Measurements from ENCODE around the gene EVC2. TPM values are rescaled to one million over a fixed set of nuclear protein-coding genes. Genes with fewer than 3 reads are reported as not detected.

EVC2 gene
- total and polyA plus RNA-seq, 10 of the 15 experiments (the other 5 are each of a cell fraction or from before 2014, with no cell fraction given): 0.34 to 10.4 (median 5.6) TPM

DNA sequence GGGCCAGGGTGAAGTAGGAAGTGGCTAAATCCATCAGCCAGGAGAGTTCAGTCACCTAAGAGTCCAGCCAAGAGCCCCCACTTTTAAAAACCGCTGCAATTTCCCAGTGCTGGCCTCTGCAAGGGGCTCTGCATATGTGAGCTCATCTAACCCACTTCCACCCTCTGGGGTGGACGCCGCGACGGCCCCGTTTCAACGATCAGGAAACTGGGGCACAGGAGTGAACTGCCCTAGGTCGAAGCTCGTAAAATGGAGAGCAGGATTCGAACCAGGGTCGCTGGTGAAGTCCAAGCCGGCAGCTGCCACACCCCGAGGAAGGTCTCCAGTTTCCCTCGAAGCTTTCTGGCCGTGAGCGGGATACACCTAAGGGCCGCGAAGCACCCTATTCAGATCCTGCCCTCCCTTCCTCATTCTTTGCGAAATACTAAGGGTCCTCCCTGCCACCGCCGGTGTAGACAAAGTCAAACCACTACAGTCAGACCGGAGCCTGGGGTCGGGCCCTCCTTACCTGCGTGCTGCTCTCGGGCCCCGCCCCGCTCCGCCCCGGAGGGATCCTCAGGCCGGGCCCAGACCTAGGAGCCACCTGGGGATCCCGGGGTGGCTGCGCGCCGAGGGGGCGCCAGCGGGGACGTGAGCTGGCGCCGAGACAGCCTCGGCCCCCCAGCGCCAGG is 446 bp downstream of the EVC2 start (continued):
- TF ChIP-seq EED (IDR thresholded peaks at IDR 0.05; ENCODE audit: low read depth) (0 out of 2 replicates have a peak, but pooled peaks have one; percentile 13), SP1 (IDR thresholded peaks at IDR 0.05; ENCODE audit: low read depth, low read length) (no peak), NFIC (IDR thresholded peaks at IDR 0.05; ENCODE audit: low read depth, low read length) (no peak), IKZF1 (conservative IDR thresholded peaks at IDR 0.05) (peak; percentile 47), GATAD2B (conservative IDR thresholded peaks at IDR 0.05; ENCODE audit: low read depth) (no peak)

DNA sequence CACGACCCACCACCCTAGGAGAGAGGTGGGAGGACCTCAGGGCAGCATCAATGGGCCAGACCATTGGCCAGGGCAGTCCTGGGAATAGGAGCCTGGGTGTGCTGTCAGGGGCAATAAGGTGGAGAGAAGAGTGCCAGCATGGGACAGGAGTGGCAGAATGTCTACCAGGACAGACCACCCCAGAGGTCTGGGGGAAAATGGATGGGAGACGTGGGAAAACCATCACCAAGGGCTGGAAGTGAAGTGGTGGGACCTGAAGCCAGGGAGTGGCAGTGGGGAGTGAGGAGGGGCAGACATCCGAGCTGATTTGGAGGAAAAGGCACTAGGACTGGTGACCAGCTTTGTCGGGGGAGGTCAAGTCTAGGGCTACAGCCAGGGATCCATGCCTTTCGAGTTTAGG is 993 bp downstream of the EVC2 start:
- no peaks in the 10 kb centered on the region; the same call in 2 of the 3 replicates for H3K9me3 ChIP-seq (replicated peaks; ENCODE audit: control insufficient read depth, insufficient read depth, low read length)
- no TSS peak for BruUV-seq (replicated peaks)
- no peak overlapping the region for H3K27ac ChIP-seq (ENCODE audit: control insufficient read depth, insufficient read depth)
- POLR2A ChIA-PET: no interaction called here
- intact Hi-C loops (cut with micrococcal nuclease; ENCODE audit: unreplicated experiment): no loop called here
- peak overlapping the region; percentile 61; the same call in 1 of the 2 replicates for H3K9ac ChIP-seq (ENCODE audit: control insufficient read depth, insufficient read depth, low read length)
- CTCF ChIA-PET: no interaction called here
- no peaks in the 10 kb centered on the region for H3K36me3 ChIP-seq (ENCODE audit: control insufficient read depth in 2 of 2, insufficient read depth in 2 of 2, low read length in 1 of 2)
- H3K4me2 ChIP-seq (ENCODE audit: control insufficient read depth, insufficient read depth): peak overlapping the region; percentile 40
- peaks cover 10% of the 10 kb centered on the region for H3K79me2 ChIP-seq (ENCODE audit: control insufficient read depth, insufficient read depth, low read length)
- FAIRE-seq (no peak), ATAC-seq (no peak), DNase-seq (ENCODE audit: low read depth, low spot score) (no peak)
- H3K4me3 ChIP-seq: peak overlapping the region; percentile 64; the same call in 1 of the 2 replicates
- H3K4me1 ChIP-seq (ENCODE audit: control insufficient read depth, insufficient read depth, low read length): peaks cover 11% of the 10 kb centered on the region
- TF ChIP-seq HDAC2 (IDR thresholded peaks at IDR 0.05) (no peak), NFIC (IDR thresholded peaks at IDR 0.05; ENCODE audit: low read depth, low read length) (no peak), CHD2 (IDR thresholded peaks at IDR 0.05; ENCODE audit: borderline replicate concordance, low read depth, low read length) (no peak), WRNIP1 (IDR thresholded peaks at IDR 0.05; ENCODE audit: borderline replicate concordance, low read depth, low read length) (no peak), MYB (IDR thresholded peaks at IDR 0.05; ENCODE audit: borderline replicate concordance, low read depth, low read length) (no peak)
- TF ChIP-seq, protein P1, sequence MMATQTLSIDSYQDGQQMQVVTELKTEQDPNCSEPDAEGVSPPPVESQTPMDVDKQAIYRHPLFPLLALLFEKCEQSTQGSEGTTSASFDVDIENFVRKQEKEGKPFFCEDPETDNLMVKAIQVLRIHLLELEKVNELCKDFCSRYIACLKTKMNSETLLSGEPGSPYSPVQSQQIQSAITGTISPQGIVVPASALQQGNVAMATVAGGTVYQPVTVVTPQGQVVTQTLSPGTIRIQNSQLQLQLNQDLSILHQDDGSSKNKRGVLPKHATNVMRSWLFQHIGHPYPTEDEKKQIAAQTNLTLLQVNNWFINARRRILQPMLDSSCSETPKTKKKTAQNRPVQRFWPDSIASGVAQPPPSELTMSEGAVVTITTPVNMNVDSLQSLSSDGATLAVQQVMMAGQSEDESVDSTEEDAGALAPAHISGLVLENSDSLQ (IDR thresholded peaks at IDR 0.05): no peak
- no peaks in the 10 kb centered on the region for H4K20me1 ChIP-seq (ENCODE audit: control insufficient read depth, insufficient read depth)
- RAD21 ChIA-PET (ENCODE audit: unreplicated experiment): interaction anchor here (1.3 to 3.3 kb wide), 2 partner anchors 8 to 11 kb away, joined by 5 to 11 read pairs; no protein-coding TSS in a partner anchor
- SMC1A ChIA-PET (ENCODE audit: uncharacterized antibody, unreplicated experiment): no interaction called here
- 4% methylated on average over 4 of the region's 5 CpGs for WGBS (ENCODE audit: insufficient coverage, insufficient replicate concordance, low lambda C conversion rate, missing lambda C conversion rate)
- no peak overlapping the region for H2AFZ ChIP-seq (ENCODE audit: control insufficient read depth, low read depth, low read length)
- in situ Hi-C loops (cut with MboI): no loop called here
- no peaks in the 10 kb centered on the region for H3K27me3 ChIP-seq (replicated peaks in 1 of 2; ENCODE audit: control insufficient read depth in 2 of 2, insufficient read depth in 2 of 2, low read length in 1 of 2)

Measured in GM12878 (cell line).